Caco-2 (cell line): ENCODE measurements around the gene ACKR2. TPM values are rescaled to one million over a fixed set of nuclear protein-coding genes. Genes with fewer than 3 reads are reported as not detected.

ENCODE experiments used
- BruUV-seq: library from RNA; stranded (reverse); fragments of 400-500 nt; replicated peaks from 2 replicates; lab custom pipeline; 2021; lab: Mats Ljungman, UMichigan
- CTCF ChIA-PET: fragments of 300-600 bp; sonication (Branson Sonifier 250); formaldehyde crosslinking; loops from one replicate; lab custom pipeline; 2022; ENCODE audit warnings: antibody characterized with exemption; lab: Charles Lee
- POLR2A ChIA-PET: fragments of 300-600 bp; sonication (Branson Sonifier 250); formaldehyde crosslinking; loops from one replicate; lab custom pipeline; 2022; ENCODE audit warnings: antibody characterized with exemption; lab: Charles Lee
- DNase-seq, 2 experiments: peaks; one replicate each; pipeline versions ENCODE4 v3.0.0 to v3.0.0-alpha.2; 2020 to 2022
- H3K27me3 ChIP-seq: replicated peaks from 2 replicates; pipeline ENCODE4 v1.6.0; 2011; ENCODE audit warnings: low read length; ENCODE audit not compliant: control insufficient read depth, insufficient read depth
- H3K36me3 ChIP-seq: 2 replicates; pipeline ENCODE4 v1.5.1; 2011; ENCODE audit warnings: low read length; ENCODE audit not compliant: control insufficient read depth, insufficient read depth
- H3K4me1 ChIP-seq: fragments of 250-450 bp; sonication (Bioruptor Pico); 2 replicates; pipeline ENCODE4 v1.5.1; 2020; ENCODE audit warnings: mild to moderate bottlenecking
- H3K4me3 ChIP-seq: 2 replicates; pipeline ENCODE4 v1.5.1; 2011; ENCODE audit warnings: low read depth, mild to moderate bottlenecking, control low read depth, low read length
- H3K9me3 ChIP-seq: fragments of 250-450 bp; sonication (Bioruptor Pico); 2 replicates; pipeline ENCODE4 v1.5.1; 2020; ENCODE audit warnings: mild to moderate bottlenecking, moderate library complexity
- H3K27ac Mint-ChIP-seq: one replicate; pipeline ENCODE4 v1.8.0; 2022; ENCODE audit warnings: mixed read lengths; ENCODE audit not compliant: unreplicated experiment
- H3K27me3 Mint-ChIP-seq: one replicate; pipeline ENCODE4 v1.8.0; 2022; ENCODE audit warnings: mixed read lengths; ENCODE audit not compliant: insufficient read depth, unreplicated experiment
- H3K36me3 Mint-ChIP-seq: one replicate; pipeline ENCODE4 v1.8.0; 2022; ENCODE audit warnings: mild to moderate bottlenecking, mixed read lengths; ENCODE audit not compliant: insufficient read depth, unreplicated experiment
- H3K4me1 Mint-ChIP-seq: one replicate; pipeline ENCODE4 v1.8.0; 2022; ENCODE audit warnings: low read depth, mixed read lengths; ENCODE audit not compliant: unreplicated experiment
- H3K4me3 Mint-ChIP-seq: one replicate; pipeline ENCODE4 v1.8.0; 2022; ENCODE audit warnings: mild to moderate bottlenecking, moderate library complexity, mixed read lengths; ENCODE audit not compliant: unreplicated experiment
- H3K9me3 Mint-ChIP-seq: one replicate; pipeline ENCODE4 v1.8.0; 2022; ENCODE audit warnings: mixed read lengths; ENCODE audit not compliant: unreplicated experiment
- CTCF ChIP-seq, 2 experiments: fragments of 200-600 bp in 1 of 2; IDR thresholded peaks; 1 replicate in 1 of 2; 2 replicates in 1 of 2; pipeline versions ENCODE4 v1.5.1 to v1.8.0; 2011 to 2022; ENCODE audit warnings: antibody characterized with exemption in 1 of 2, control low read depth in 1 of 2, inconsistent platforms in 1 of 2, low read depth in 1 of 2, low read length in 1 of 2, mild to moderate bottlenecking in 1 of 2, moderate library complexity in 1 of 2; ENCODE audit not compliant: insufficient read depth in 1 of 2, severe bottlenecking in 1 of 2, unreplicated experiment in 1 of 2
- intact Hi-C: fragments of 100-400 bp; cut with micrococcal nuclease; formaldehyde crosslinking; loops from one replicate; pipeline ENCODE4 v1.10.0; 2022; ENCODE audit not compliant: unreplicated experiment
- total RNA-seq: library from RNA; stranded (reverse); gene quantifications from 2 replicates; pipeline ENCODE4 v1.2.3, GENCODE V29; 2022

The ACKR2 gene
- total RNA-seq, 1 experiment from 2014 or later: 3.5 TPM

- Mint-ChIP-seq H3K4me3 (no peak overlapping the region), H3K27me3 (no peaks in the 10 kb centered on the region), H3K27ac (no peak overlapping the region), H3K36me3 (no peaks in the 10 kb centered on the region), H3K4me1 (no peaks in the 10 kb centered on the region), H3K9me3 (no peaks in the 10 kb centered on the region)
- ChIA-PET CTCF (no interaction called here), POLR2A (no interaction called here)
- Histone ChIP-seq H3K27me3 (no peaks in the 10 kb centered on the region), H3K9me3 (no peaks in the 10 kb centered on the region), H3K4me3 (no peak overlapping the region), H3K4me1 (no peaks in the 10 kb centered on the region), H3K36me3 (no peaks in the 10 kb centered on the region)
- no peak for TF ChIP-seq CTCF (IDR thresholded peaks at IDR 0.05; ENCODE audit: insufficient read depth in 1 of 2, low read depth in 1 of 2, low read length in 1 of 2, severe bottlenecking in 1 of 2, unreplicated experiment in 1 of 2)
- intact Hi-C loops: loop anchor here (10.0 kb wide), 1 partner anchor 262 kb away; no protein-coding TSS in a partner anchor
- no peak for DNase-seq
- BruUV-seq: no TSS peak
These were observed 27.2 kb downstream of the ACKR2 start for GRCh38 chr3:42836150-42837123.

- Histone ChIP-seq H3K9me3 (no peaks in the 10 kb centered on the region), H3K27me3 (no peaks in the 10 kb centered on the region), H3K4me1 (no peaks in the 10 kb centered on the region), H3K4me3 (no peak overlapping the region), H3K36me3 (no peaks in the 10 kb centered on the region)
- intact Hi-C loops: loop anchor here (2.0 to 10.0 kb wide), 2 partner anchors 42 to 264 kb away; no protein-coding TSS in a partner anchor
- H3K9me3 Mint-ChIP-seq: no peaks in the 10 kb centered on the region
- H3K4me1 Mint-ChIP-seq: no peaks in the 10 kb centered on the region
- H3K36me3 Mint-ChIP-seq: no peaks in the 10 kb centered on the region
- BruUV-seq: no TSS peak
- H3K27me3 Mint-ChIP-seq: no peaks in the 10 kb centered on the region
- H3K27ac Mint-ChIP-seq: no peak overlapping the region
- DNase-seq: no peak
- TF ChIP-seq CTCF (IDR thresholded peaks at IDR 0.05; ENCODE audit: insufficient read depth in 1 of 2, low read depth in 1 of 2, low read length in 1 of 2, severe bottlenecking in 1 of 2, unreplicated experiment in 1 of 2): no peak
- H3K4me3 Mint-ChIP-seq: no peak overlapping the region
- POLR2A ChIA-PET: no interaction called here
- CTCF ChIA-PET: interaction anchor here (0.6 to 1.3 kb wide), 3 partner anchors 8 to 94 kb away, joined by 3 to 10 read pairs (median 3); no protein-coding TSS in a partner anchor
These were observed 29.3 kb downstream of the ACKR2 start for GRCh38 chr3:42838571-42838970.

- no peak overlapping the region for H3K4me3 ChIP-seq
- Mint-ChIP-seq H3K27ac (no peak overlapping the region), H3K4me3 (no peak overlapping the region), H3K27me3 (no peaks in the 10 kb centered on the region), H3K4me1 (peaks cover 4% of the 10 kb centered on the region), H3K9me3 (no peaks in the 10 kb centered on the region), H3K36me3 (no peaks in the 10 kb centered on the region)
- BruUV-seq: no TSS peak
- no peaks in the 10 kb centered on the region for H3K4me1 ChIP-seq
- CTCF ChIA-PET: interaction anchor here (0.6 to 1.4 kb wide), 11 partner anchors 9 to 281 kb away, joined by 3 to 10 read pairs (median 5); partner anchors contain the start of gene HIGD1A
- peak; percentile 48 to 61 for DNase-seq
- intact Hi-C loops: loop anchor here (1.0 to 10.0 kb wide), 3 partner anchors 41 to 265 kb away; no protein-coding TSS in a partner anchor
- no peaks in the 10 kb centered on the region for H3K27me3 ChIP-seq
- H3K9me3 ChIP-seq: no peaks in the 10 kb centered on the region
- no peaks in the 10 kb centered on the region for H3K36me3 ChIP-seq
- POLR2A ChIA-PET: no interaction called here
- peak; percentile 73 to 77 for TF ChIP-seq CTCF (IDR thresholded peaks at IDR 0.05; ENCODE audit: insufficient read depth in 1 of 2, low read depth in 1 of 2, low read length in 1 of 2, severe bottlenecking in 1 of 2, unreplicated experiment in 1 of 2)
These were observed 30.4 kb downstream of the ACKR2 start for GRCh38 chr3:42839616-42840015.
